ENCODE data around the gene C7orf57. TPM values are rescaled to one million over a fixed set of nuclear protein-coding genes. Genes with fewer than 3 reads are reported as not detected.

C7orf57 gene
- total RNA-seq, 2 experiments from 2014 or later: 0.33 to 0.46 TPM

- Mint-ChIP-seq H3K27me3 (no peaks in the 10 kb centered on the region), H3K36me3 (ENCODE audit: low read depth) (no peaks in the 10 kb centered on the region), H3K9me3 (ENCODE audit: low read depth) (no peaks in the 10 kb centered on the region), H3K4me3 (no peak overlapping the region), H3K27ac (no peak overlapping the region), H3K4me1 (no peaks in the 10 kb centered on the region)
- DNase-seq (no peak), ATAC-seq (no peak)
- ChIA-PET POLR2A (no interaction called here), CTCF (no interaction called here)
- intact Hi-C loops (cut with DNase I, micrococcal nuclease): no loop called here
Measured at GRCh38 chr7:48004638-48005037, 30.7 kb upstream of the C7orf57 start.

GRCh38 chr7:48006866-48007265 lies 28.5 kb upstream of the C7orf57 start:
- DNase-seq (no peak), ATAC-seq (no peak)
- POLR2A ChIA-PET: no interaction called here
- Mint-ChIP-seq H3K4me1 (no peaks in the 10 kb centered on the region), H3K9me3 (ENCODE audit: low read depth) (no peaks in the 10 kb centered on the region), H3K36me3 (ENCODE audit: low read depth) (no peaks in the 10 kb centered on the region), H3K4me3 (no peak overlapping the region), H3K27ac (no peak overlapping the region), H3K27me3 (peaks cover 5% of the 10 kb centered on the region)
- CTCF ChIA-PET: interaction anchor here (1.6 kb wide), 1 partner anchor 104 kb away, joined by 6 read pairs; no protein-coding TSS in a partner anchor
- intact Hi-C loops (cut with DNase I, micrococcal nuclease): no loop called here

- ChIA-PET POLR2A (no interaction called here), CTCF (no interaction called here)
- ATAC-seq (no peak), DNase-seq (no peak)
- Mint-ChIP-seq H3K9me3 (ENCODE audit: low read depth) (no peaks in the 10 kb centered on the region), H3K4me1 (no peaks in the 10 kb centered on the region), H3K4me3 (no peak overlapping the region), H3K27ac (no peak overlapping the region), H3K36me3 (ENCODE audit: low read depth) (no peaks in the 10 kb centered on the region), H3K27me3 (peaks cover 5% of the 10 kb centered on the region)
- intact Hi-C loops (cut with DNase I, micrococcal nuclease): no loop called here
Measured at GRCh38 chr7:48009257-48009656, 26.1 kb upstream of the C7orf57 start.

- H3K36me3 Mint-ChIP-seq (ENCODE audit: low read depth): no peaks in the 10 kb centered on the region
- ChIA-PET POLR2A (no interaction called here), CTCF (no interaction called here)
- no peak overlapping the region for H3K4me3 Mint-ChIP-seq
- DNase-seq (no peak), ATAC-seq (no peak)
- H3K4me1 Mint-ChIP-seq: no peaks in the 10 kb centered on the region
- H3K9me3 Mint-ChIP-seq (ENCODE audit: low read depth): no peaks in the 10 kb centered on the region
- intact Hi-C loops (cut with DNase I, micrococcal nuclease): no loop called here
- H3K27me3 Mint-ChIP-seq: peaks cover 5% of the 10 kb centered on the region
- no peak overlapping the region for H3K27ac Mint-ChIP-seq
Measured at GRCh38 chr7:48009954-48010353, 25.4 kb upstream of the C7orf57 start.

- H3K9me3 Mint-ChIP-seq (ENCODE audit: low read depth): no peaks in the 10 kb centered on the region
- H3K4me3 Mint-ChIP-seq: no peak overlapping the region
- H3K4me1 Mint-ChIP-seq: no peaks in the 10 kb centered on the region
- ChIA-PET POLR2A (no interaction called here), CTCF (interaction anchor here (0.8 to 1.2 kb wide), 2 partner anchors 66 to 99 kb away, joined by 3 read pairs; no protein-coding TSS in a partner anchor)
- no peaks in the 10 kb centered on the region for H3K36me3 Mint-ChIP-seq (ENCODE audit: low read depth)
- intact Hi-C loops (cut with DNase I, micrococcal nuclease): no loop called here
- DNase-seq: no peak
- ATAC-seq: no peak
- no peak overlapping the region for H3K27ac Mint-ChIP-seq
- H3K27me3 Mint-ChIP-seq: peaks cover 10% of the 10 kb centered on the region
Measured at GRCh38 chr7:48011323-48011722, 24.0 kb upstream of the C7orf57 start.

GRCh38 chr7:48011951-48012350 lies 23.4 kb upstream of the C7orf57 start:
- DNase-seq (no peak), ATAC-seq (no peak)
- Mint-ChIP-seq H3K4me1 (no peaks in the 10 kb centered on the region), H3K9me3 (ENCODE audit: low read depth) (no peaks in the 10 kb centered on the region), H3K4me3 (no peak overlapping the region), H3K36me3 (ENCODE audit: low read depth) (no peaks in the 10 kb centered on the region), H3K27me3 (peaks cover 10% of the 10 kb centered on the region), H3K27ac (peak overlapping the region; percentile 45)
- intact Hi-C loops (cut with DNase I, micrococcal nuclease): no loop called here
- ChIA-PET CTCF (interaction anchor here (0.8 to 1.2 kb wide), 2 partner anchors 67 to 98 kb away, joined by 3 read pairs; no protein-coding TSS in a partner anchor), POLR2A (no interaction called here)

GRCh38 chr7:48016641-48017040 lies 18.7 kb upstream of the C7orf57 start:
- DNase-seq (no peak), ATAC-seq (no peak)
- Mint-ChIP-seq H3K4me3 (no peak overlapping the region), H3K36me3 (ENCODE audit: low read depth) (no peaks in the 10 kb centered on the region), H3K4me1 (no peaks in the 10 kb centered on the region), H3K27me3 (peaks cover 9% of the 10 kb centered on the region), H3K27ac (no peak overlapping the region), H3K9me3 (ENCODE audit: low read depth) (no peaks in the 10 kb centered on the region)
- intact Hi-C loops (cut with DNase I, micrococcal nuclease): no loop called here
- POLR2A ChIA-PET: no interaction called here
- CTCF ChIA-PET: interaction anchor here (1.0 to 1.5 kb wide), 3 partner anchors 25 to 328 kb away, joined by 3 to 5 read pairs (median 4); no protein-coding TSS in a partner anchor

GRCh38 chr7:48017674-48018073 lies 17.7 kb upstream of the C7orf57 start:
- ATAC-seq (no peak), DNase-seq (no peak)
- Mint-ChIP-seq H3K9me3 (ENCODE audit: low read depth) (peaks cover 6% of the 10 kb centered on the region), H3K27ac (no peak overlapping the region), H3K36me3 (ENCODE audit: low read depth) (no peaks in the 10 kb centered on the region), H3K4me1 (no peaks in the 10 kb centered on the region), H3K27me3 (peaks cover 9% of the 10 kb centered on the region), H3K4me3 (no peak overlapping the region)
- intact Hi-C loops (cut with DNase I, micrococcal nuclease): no loop called here
- ChIA-PET CTCF (interaction anchor here (1.1 to 1.5 kb wide), 2 partner anchors 15 to 26 kb away, joined by 3 to 5 read pairs; no protein-coding TSS in a partner anchor), POLR2A (no interaction called here)

GRCh38 chr7:48025624-48026023 lies 9.7 kb upstream of the C7orf57 start:
- Mint-ChIP-seq H3K4me1 (no peaks in the 10 kb centered on the region), H3K9me3 (ENCODE audit: low read depth) (peaks cover 12% of the 10 kb centered on the region), H3K27me3 (peaks cover 17% of the 10 kb centered on the region), H3K36me3 (ENCODE audit: low read depth) (no peaks in the 10 kb centered on the region), H3K4me3 (no peak overlapping the region), H3K27ac (no peak overlapping the region)
- DNase-seq: no peak
- CTCF ChIA-PET: interaction anchor here (0.7 to 1.1 kb wide), 3 partner anchors 25 to 407 kb away, joined by 3 to 4 read pairs (median 3); no protein-coding TSS in a partner anchor
- intact Hi-C loops (cut with DNase I, micrococcal nuclease): no loop called here
- no peak for ATAC-seq
- POLR2A ChIA-PET: no interaction called here

GRCh38 chr7:48028938-48029337 lies 6.4 kb upstream of the C7orf57 start, which contains the start of gene SUN3:
Gene SUN3 (minus strand): TSS chr7:48029107. CDS start chr7:48028938, 169 bp downstream.
- no peak within 1 kb of the TSS for H3K4me3 Mint-ChIP-seq
- peaks cover 25% of the 10 kb centered on the region for H3K27me3 Mint-ChIP-seq
- CTCF ChIA-PET: no interaction called here
- no peaks in the 10 kb centered on the region for H3K36me3 Mint-ChIP-seq (ENCODE audit: low read depth)
- H3K27ac Mint-ChIP-seq: no peak within 1 kb of the TSS
- intact Hi-C loops (cut with DNase I, micrococcal nuclease): no loop called here
- H3K4me1 Mint-ChIP-seq: no peaks in the 10 kb centered on the region
- peaks cover 5% of the 10 kb centered on the region for H3K9me3 Mint-ChIP-seq (ENCODE audit: low read depth)
- DNase-seq (no peak), ATAC-seq (no peak)
- POLR2A ChIA-PET: interaction anchor here (0.6 kb wide), 1 partner anchor 1264 kb away, joined by 5 read pairs; no protein-coding TSS in a partner anchor

GRCh38 chr7:48031111-48031510 lies 4.2 kb upstream of the C7orf57 start:
- intact Hi-C loops (cut with DNase I, micrococcal nuclease): no loop called here
- Mint-ChIP-seq H3K4me1 (peaks cover under 1% of the 10 kb centered on the region), H3K4me3 (no peak overlapping the region), H3K27ac (no peak overlapping the region), H3K27me3 (peaks cover 29% of the 10 kb centered on the region), H3K9me3 (ENCODE audit: low read depth) (no peaks in the 10 kb centered on the region), H3K36me3 (ENCODE audit: low read depth) (no peaks in the 10 kb centered on the region)
- ATAC-seq (no peak), DNase-seq (no peak)
- POLR2A ChIA-PET: no interaction called here
- CTCF ChIA-PET: interaction anchor here (1.0 kb wide), 1 partner anchor 15 kb away, joined by 4 read pairs; no protein-coding TSS in a partner anchor

GRCh38 chr7:48033922-48034321 lies 1.4 kb upstream of the C7orf57 start:
- Mint-ChIP-seq H3K4me1 (peaks cover 3% of the 10 kb centered on the region), H3K4me3 (no peak overlapping the region), H3K9me3 (ENCODE audit: low read depth) (no peaks in the 10 kb centered on the region), H3K27me3 (peaks cover 44% of the 10 kb centered on the region), H3K27ac (no peak overlapping the region), H3K36me3 (ENCODE audit: low read depth) (no peaks in the 10 kb centered on the region)
- no peak for ATAC-seq
- ChIA-PET CTCF (no interaction called here), POLR2A (no interaction called here)
- no peak for DNase-seq
- intact Hi-C loops (cut with DNase I, micrococcal nuclease): loop anchor here (2.0 kb wide), 2 partner anchors 39 to 77 kb away; no protein-coding TSS in a partner anchor

All from activated CD4-positive, alpha-beta T cell treated with anti-CD3 and anti-CD28 coated beads for 36 hours (primary cell).